Stimulated activated CD4-positive, alpha-beta T cell treated with anti-CD3 and anti-CD28 coated beads, Interleukin-4, amount 100 ng/mL, for 24 hours (primary cell): ENCODE results near the gene MOCS3.
A peak's percentile ranks its signal among the peaks of the same experiment; 100 is the strongest.

Source experiments
- DNase-seq: peaks from one replicate; pipeline ENCODE4 v3.0.0-alpha.2; 2020

MOCS3 gene, protein sequence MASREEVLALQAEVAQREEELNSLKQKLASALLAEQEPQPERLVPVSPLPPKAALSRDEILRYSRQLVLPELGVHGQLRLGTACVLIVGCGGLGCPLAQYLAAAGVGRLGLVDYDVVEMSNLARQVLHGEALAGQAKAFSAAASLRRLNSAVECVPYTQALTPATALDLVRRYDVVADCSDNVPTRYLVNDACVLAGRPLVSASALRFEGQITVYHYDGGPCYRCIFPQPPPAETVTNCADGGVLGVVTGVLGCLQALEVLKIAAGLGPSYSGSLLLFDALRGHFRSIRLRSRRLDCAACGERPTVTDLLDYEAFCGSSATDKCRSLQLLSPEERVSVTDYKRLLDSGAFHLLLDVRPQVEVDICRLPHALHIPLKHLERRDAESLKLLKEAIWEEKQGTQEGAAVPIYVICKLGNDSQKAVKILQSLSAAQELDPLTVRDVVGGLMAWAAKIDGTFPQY

DNA sequence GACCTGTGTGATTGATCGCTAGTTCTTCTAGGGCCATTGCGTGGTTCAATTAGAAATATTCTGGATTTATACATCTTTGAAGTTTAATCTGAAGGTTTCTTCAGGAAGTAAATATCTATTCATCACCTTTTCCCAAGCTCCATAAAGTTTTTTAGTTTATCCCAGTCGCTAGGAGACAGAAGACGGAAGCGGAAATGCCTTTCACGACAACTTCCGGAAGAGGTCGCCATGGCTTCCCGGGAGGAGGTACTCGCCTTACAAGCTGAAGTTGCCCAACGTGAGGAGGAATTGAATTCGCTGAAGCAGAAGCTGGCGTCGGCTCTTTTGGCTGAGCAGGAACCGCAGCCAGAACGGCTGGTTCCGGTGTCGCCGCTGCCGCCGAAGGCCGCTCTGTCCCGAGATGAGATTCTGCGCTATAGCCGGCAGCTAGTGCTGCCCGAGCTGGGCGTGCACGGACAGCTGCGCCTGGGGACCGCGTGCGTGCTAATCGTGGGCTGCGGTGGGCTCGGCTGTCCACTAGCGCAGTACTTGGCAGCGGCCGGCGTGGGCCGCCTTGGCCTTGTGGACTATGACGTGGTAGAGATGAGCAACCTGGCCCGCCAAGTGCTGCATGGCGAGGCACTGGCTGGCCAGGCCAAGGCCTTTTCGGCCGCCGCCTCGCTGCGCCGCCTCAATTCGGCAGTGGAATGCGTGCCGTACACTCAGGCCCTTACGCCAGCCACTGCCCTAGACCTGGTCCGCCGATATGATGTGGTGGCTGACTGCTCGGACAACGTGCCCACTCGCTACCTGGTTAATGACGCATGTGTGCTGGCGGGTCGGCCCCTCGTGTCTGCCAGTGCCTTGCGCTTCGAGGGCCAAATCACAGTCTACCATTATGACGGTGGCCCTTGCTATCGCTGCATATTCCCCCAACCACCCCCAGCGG lies at the start of gene MOCS3:
Gene MOCS3 (plus strand): TSS at position 204 of the 928 bp plus-strand sequence. CDS start 25 bp downstream, at position 229.
- peak; percentile 89 for DNase-seq

DNA sequence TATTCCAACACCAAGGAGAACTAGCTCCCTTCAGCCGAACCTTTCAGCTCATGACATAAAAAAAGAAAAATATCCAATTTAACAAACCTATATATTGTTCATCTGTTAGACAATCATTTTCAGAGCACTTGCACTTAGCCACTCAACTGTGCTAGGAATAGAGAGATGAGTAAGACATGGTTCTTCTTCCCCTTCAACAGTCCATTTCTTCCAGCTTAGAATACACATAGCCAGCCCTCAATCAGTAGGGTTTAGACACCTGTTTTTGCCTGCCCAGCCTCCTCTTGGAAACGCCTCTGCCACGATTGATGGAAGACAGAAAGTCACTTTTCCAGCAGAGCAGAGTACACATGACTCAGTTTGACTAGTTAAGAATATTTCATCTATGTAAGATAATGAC lies 49.2 kb upstream of the MOCS3 start:
- DNase-seq: no peak

DNA sequence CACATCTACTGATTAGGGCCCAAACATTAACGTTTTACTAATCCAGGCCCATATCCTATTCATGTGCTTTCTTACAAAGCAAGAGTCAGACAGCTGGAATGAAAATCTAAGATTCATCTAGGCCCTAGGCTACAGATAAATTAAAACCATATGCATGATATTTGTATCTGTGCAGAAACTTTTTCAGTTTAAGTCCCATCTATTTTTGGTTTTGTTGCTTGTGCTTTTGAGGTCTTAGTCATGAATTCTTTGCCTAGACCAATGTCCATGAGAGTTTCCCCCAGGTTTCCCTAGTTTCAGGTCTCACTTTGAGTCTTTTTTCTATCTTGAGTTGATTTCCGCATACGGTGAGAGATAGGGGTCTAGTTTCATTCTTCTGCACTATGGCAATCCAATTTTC lies 47.6 kb upstream of the MOCS3 start:
- DNase-seq: no peak

DNA sequence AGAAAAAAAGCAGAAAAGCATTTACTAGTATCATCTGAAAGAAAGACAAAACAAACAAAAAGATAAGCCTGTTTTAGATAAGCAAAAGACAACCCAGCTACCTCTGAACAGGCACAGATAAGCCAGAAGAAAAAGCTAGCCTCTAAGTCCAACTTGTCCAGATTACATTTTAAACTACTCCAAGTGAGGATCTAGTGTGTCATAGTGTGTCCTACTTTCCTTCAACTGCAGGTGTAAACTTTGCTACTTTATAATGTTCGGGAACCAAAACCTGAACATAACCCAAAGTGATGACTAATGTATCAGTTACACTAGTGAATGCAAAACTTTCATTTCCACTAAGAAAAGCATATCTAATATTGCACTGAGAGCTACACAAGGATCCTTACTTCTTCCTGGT lies 46.9 kb upstream of the MOCS3 start:
- DNase-seq: no peak

DNA sequence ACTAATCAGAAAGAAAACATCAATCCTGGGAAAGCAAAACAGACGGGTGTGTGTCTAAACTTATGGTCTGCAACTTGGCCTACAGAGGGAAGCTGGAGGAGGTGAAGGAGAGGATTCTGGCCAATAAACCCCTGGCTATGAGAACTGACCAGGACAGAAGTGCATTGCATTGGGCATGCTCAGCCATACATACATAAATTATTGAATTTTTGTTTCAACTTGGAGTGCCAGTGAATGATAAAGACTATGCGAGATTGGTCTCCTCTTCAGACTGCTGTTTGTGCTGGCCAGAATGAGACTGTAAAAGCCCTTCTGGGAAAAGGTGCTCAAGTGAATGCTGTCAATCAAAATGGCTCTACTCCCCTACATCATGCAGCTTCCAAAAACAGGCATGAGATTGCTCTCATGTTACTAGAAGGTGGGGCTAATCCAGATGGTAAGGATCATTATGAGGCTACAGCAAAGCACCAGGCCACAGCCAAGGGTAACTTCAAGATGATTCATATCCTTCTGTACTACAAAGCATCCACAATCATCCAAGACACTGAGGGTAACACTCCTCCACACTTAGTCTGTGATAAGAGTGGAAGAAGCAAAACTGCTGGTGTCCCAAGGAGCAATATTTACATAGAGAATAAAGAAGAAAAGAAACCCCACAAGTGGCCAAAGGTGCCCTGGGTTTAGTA lies 44.8 kb upstream of the MOCS3 start:
- DNase-seq: peak; percentile 24

DNA sequence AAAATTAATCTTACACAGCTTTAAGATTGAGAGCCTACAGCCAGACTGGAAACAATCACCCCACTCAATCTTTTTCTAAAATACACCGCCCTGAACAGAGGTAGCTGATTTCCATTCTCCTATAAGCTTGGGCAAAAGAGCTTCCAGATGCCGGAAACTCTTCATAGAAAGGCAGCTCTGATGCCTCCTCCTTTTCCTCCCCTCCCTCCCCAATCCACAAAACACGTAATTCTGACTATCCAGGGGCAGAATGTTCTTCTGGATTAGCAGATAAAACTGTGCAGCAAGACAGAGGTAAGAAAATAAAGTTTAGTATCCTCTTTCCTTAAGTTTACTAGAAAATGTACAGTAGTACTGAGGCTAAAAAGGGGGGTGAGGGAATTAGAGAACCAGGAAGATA lies 43.2 kb upstream of the MOCS3 start:
- no peak for DNase-seq

DNA sequence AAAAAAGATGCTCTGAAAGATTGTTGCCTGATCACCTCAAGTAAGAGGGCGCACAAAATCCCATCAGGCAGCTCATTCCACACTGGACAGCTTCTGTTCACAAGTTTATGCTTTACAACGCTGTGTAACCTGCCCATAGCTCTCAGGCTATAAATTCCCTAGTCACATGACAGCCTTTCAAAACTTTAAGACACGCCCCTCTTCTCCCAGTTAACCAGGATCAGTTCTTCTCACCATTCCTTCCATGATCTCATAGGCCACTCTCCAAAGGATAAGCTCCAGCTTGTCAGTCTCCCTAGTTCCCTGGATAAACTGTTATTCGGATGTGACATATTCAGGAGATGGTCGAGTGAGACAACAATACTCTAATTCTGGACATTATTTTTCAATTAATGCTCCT lies 42.4 kb upstream of the MOCS3 start:
- DNase-seq: no peak

DNA sequence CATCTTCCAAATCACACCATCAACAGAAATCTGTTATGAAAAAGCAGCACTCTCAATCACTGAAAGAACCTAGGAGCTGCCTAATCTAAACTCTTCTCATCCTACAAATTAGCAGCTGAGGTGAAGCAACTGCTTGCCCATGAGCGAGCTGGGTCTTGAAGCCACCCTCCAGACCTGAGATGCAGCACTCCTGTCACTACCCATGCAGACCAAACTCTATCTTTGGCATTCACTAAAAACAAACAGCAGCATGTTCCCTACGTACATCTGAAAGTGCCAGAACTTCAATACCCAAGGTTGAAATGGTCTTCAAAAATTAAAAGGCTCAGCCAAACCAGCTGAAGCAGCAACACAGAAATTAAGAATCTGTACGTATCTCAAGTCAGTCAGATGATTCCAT lies 41.7 kb upstream of the MOCS3 start:
- no peak for DNase-seq

DNA sequence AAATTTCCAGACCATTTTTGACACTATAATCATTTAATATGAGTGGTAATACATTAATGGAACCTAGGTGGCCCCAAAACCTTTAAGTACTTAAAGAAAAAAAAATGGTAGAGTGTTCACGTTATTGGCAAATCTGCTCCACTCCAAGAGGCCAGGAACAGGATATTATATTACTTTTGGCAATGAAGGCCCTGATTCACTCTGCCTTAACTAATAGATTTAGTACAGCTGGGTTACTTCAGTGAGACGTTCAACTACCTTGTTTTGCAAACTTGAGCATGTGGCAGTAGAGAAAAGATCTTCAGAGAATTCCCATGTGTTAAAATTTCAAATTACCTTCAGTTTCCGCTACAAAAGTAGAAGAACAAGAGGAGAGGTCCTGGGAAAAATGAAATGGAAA lies 40.2 kb upstream of the MOCS3 start:
- DNase-seq: no peak

DNA sequence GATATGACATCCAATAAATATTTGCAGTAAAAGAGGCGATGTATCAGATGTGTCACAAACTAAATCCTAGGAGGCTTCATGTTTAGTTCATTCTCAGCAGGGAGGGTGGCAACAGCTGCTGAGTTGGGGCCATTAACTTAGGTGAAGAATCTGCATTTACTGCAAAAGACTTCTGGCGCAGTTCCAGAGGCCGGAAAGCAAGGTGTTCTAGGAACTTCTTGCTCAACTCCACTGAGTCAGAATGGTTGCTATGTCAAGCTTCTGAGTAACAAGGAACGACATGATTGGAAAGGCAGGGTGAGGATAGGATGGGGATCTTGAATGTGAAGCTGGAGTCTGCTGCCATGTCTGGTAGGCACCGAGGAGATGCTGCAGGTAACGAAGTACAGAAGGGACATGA lies 39.1 kb upstream of the MOCS3 start:
- DNase-seq: no peak

DNA sequence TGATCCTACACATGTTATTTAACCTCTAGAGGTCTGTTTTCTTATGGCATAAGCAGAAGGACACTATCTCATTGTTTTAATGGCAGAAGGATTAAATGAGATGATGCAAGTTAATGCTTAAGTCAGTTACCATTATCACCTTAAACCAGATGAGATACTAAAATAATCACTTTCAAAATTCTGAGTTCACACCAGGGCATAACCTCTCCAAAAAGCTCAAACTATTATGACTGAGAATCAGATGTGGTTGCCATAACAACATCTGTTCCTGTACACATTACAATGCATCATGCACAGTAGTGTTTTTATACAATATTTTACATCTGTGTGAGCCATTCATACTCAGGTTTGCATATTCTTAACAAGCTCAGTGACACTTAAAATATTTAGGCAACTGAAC lies 37.6 kb upstream of the MOCS3 start:
- DNase-seq: no peak

DNA sequence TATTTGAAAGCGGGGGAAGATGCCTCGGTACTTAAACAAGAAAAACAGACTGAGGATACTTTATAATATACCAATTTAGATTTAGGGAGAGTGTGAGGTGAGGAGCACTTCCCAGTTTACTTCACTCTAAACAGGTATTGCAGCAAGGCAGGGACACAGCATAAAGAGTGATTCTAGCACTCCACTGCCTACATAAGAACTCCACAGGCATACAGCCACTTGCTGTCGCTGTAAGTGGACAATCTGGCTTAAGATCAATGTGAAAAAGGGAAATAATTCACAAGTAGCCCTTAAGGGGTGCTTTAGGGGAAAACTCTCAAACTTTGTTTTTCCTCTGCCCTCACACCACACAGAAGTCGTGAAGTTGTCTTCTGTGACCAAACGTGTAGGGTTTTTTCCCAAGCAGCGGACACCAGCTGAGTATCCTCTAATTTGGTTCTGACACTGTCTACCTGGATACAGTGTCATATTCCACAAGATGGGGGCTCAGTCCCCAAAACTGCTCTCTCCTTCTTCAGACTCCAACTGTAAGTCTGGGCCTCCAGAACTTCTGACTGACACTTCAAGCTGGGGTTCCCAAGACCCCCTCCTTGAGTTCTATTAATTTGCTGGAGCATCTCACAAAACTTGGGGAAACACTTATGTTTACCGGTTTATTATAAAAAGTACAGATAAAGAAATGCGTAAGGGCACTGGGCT lies 36.7 kb upstream of the MOCS3 start:
- no peak for DNase-seq

DNA sequence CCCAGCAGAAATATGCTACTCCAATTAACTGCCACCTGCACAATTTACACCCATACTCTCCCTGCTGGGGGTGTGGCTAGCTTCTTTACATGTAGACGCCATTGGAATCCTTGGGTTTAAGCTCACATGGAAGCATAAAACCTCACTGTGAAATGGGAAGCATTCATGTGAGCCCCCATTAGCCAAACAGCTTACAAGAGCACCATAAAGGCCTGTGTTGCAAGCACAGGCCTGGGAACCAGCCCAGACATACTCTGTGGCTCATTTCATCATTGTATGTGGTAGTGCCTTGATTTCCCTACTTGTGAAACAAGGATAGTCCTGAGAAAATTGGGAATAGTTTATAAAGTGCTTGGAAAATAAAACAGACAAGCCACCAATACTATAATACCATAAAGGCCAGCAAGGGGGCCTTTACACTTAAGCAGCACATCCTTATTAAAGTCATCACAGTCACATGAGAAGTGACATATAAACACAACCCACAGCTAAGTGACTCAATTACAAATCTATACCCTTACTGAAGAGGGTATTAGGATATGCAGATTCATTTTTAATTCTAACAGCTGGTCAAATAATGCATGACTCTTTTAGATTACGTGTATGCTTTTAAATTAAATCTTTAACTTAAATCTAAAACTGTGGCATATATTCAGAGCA lies 34.2 kb upstream of the MOCS3 start:
- DNase-seq: no peak

DNA sequence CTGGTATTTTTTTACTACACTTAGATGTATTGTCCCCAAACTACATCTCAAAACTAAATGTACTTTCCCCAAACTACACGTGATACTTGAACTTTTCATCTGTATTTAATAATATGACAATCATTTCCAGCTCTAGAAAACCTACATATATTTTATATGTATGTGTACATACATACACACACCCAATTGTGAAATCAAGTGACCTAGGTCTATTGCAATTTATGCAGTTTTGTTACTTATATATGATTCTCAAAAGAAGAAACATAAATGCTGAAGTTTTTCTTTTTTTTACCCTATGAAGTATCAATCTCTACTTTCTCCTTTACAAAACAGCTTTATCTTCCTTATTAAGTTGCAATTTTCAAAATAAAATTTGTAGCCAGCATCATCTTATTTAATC lies 32.1 kb upstream of the MOCS3 start:
- DNase-seq: no peak

DNA sequence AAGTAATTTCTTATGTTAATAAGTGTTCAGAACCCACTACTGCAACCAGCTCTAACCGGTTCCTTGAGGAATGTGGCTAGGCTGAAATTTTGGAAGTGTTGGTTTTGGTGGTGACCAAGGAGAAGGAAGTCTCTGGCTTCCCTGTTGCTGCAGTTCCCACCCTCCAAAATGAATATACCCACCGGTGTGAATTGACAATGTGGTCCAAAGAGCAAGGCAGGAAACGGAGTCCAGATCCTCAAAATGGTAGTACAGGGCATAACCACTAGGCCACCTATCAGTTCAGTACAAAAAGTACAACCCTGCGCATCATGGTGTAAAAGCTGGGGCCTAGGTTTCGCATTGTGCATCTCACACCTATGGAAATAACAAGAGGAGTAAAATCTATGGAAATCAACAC lies 30.1 kb upstream of the MOCS3 start:
- DNase-seq: no peak

DNA sequence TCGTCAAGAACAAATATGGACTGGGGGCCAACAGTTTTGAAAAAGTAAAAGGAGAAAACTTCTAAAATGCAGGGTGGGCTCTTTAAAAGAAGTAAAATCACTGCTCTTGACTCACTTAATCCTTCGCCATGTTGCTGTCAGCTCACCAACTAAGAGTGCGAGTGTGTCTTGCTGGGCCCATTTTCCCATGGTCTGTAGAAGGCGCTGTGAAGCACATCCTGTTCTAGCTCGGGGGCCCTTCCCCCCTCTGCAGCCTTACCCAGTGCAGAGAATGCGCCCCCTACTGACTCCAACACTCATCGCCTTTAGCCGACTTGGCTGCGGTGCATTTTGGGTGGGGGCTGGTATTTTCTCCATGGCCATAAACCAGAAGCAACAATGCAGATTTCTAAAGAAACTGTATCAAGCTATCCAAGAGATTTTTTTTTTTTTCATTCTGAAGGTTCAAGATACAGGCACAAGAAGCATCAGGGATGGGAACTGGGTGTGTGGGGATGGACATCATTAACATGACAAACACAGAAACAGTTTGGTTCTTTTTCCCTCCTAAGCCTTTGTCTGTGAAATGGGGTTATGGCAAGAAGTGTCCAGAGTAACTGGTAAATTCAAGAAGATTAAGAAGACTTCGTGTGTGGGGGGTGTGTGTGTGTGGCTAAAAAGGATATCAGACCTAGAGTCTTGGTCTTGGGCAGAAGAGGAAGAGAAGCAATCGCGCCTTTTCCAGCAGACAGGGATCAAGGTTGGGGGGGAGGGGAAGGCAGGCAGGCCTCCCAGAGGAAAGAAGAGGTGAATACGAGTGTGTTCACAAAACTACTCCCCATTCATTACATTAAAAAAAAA lies 29.1 kb upstream of the MOCS3 start:
- DNase-seq: peak; percentile 94

DNA sequence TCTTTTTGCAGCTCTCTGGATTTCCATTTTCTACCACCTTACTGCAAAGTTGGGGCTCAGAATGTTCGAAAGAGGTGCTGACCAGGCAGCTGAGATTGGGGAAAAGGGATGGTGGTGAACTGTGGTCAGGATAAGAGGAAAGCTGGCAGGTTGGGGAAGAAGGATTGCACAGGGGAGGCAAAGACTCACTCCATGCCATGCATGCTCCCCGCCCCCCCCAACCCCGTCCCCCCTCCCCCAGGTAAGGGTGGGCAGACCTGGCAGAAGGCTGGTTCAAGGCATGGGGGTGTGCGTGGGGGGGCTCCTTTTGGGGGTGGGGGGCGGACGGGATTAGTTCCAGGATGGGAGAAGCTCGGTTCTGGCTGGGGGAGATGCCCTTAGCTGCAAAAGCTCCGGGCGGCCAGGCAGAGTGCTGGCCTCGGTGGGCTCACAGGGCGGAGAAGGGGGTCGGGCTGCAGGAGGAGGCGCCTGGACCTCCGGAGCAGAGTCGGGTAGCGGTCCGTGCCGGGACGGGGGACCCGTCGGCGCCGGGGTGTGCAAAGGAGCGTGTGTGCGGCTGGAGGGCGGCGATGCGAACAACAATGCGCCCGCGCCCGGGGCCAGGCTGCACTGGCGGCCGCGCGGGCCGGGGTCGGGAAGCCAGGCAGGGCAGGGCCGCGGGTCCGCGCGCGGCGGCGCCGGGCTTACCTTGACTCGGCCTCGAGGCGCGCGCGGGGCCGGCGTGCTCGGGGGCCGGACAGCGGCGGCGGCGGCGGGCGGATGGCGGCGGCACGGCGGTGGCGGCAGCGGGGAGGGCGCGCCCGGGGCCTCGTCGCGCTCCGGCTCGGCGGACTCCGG lies 28.3 kb upstream of the MOCS3 start:
- DNase-seq: peak; percentile 18

DNA sequence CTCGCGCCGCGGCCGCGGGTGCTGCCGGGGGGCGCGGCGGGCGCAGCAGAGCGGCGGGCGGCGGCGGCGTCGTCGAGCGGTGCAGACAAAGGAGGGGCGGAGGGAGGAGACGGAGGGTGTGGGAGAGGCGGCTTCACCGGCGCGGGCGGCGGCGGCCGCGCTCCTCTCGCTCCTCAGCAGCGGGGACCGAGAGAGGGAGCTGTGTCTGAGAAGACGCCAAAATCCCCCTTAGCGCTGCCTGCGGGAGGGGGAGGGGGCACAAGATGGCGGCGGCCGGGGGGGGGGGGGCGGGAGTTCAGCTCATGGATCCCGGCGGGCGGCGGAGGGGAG lies 27.7 kb upstream of the MOCS3 start:
- no peak for DNase-seq

DNA sequence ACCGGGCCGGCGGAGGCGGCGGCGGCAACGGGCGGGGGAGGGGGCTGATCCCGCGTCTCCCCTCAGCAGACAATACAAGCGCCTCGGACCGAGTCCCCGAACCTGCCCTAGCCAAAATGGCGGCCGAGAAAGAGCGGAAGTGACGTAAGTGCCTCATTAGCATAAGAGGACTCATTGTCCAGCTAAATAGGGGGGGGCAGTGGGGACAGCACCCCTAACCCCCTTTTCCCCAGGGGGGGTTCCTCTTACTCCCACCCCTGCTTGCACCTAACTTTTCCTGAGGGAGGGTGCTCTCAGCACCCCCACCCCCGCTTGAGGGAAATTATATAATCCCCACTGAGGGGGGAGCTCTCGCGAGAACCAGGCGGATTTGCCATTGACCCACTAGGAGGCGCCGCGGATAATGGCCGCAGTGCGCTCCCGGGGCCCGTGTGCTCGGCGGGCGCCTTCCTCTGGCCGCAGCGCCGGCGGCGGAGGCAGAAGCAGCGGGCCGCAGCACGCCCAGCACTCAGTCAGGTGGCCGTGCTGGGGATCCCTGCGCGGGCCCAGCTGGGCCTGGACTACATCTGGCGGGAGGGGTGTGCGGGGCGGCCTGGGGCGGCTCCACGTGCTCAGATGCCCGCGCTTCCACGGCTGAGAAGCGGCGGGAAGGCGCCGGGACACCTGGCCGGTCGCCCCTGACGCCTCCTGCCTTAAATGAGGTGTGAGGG lies 27.2 kb upstream of the MOCS3 start, which contains the start of gene ADNP:
Gene ADNP (minus strand): TSS at position 132 of the 710 bp plus-strand sequence. CDS start 27,441 bp downstream, outside the sequence.
- peak; percentile 88 for DNase-seq
